ENCODE results near the gene KLHL22.
"Not testable (repeated sequence)": the region's sequence is repeated elsewhere in the genome, so short reads cannot be mapped to it uniquely, and the experiment has no call there.

Gene KLHL22

GRCh38 chr22:20392365-20392881, 103.2 kb downstream of the KLHL22 start:
- not testable (repeated sequence) for H3K4me3 Mint-ChIP-seq; H3K36me3 Mint-ChIP-seq; H3K27me3 Mint-ChIP-seq; H3K9me3 Mint-ChIP-seq; ATAC-seq (ENCODE audit: low read depth); DNase-seq (ENCODE audit: low spot score in 2 of 2); H3K27ac Mint-ChIP-seq
- peaks cover 22% of the 10 kb centered on the region for H3K4me1 Mint-ChIP-seq
